Activated naive CD8-positive, alpha-beta T cell treated with anti-CD3 and anti-CD28 coated beads for 36 hours (primary cell): ENCODE data around the gene PSD4. TPM values are rescaled to one million over a fixed set of nuclear protein-coding genes. Genes with fewer than 3 reads are reported as not detected.

Experiments used
- DNase-seq: peaks from one replicate; pipeline ENCODE4 v3.0.0; 2021
- H3K27ac Mint-ChIP-seq: one replicate; pipeline ENCODE4 v1.8.0; 2022; ENCODE audit warnings: mild to moderate bottlenecking, moderate library complexity, mixed read lengths
- H3K27me3 Mint-ChIP-seq: one replicate; pipeline ENCODE4 v1.8.0; 2022; ENCODE audit warnings: mild to moderate bottlenecking, mixed read lengths
- H3K36me3 Mint-ChIP-seq: one replicate; pipeline ENCODE4 v1.8.0; 2021; ENCODE audit warnings: mild to moderate bottlenecking, mixed read lengths
- H3K4me1 Mint-ChIP-seq: one replicate; pipeline ENCODE4 v1.8.0; 2021; ENCODE audit warnings: mixed read lengths
- H3K4me3 Mint-ChIP-seq: one replicate; pipeline ENCODE4 v1.8.0; 2022; ENCODE audit warnings: mild to moderate bottlenecking, moderate library complexity, mixed read lengths
- H3K9me3 Mint-ChIP-seq: one replicate; pipeline ENCODE4 v1.8.0; 2022; ENCODE audit warnings: mixed read lengths
- total RNA-seq, 2 experiments: library from RNA; stranded (reverse); gene quantifications; one replicate each; pipeline ENCODE4 v1.2.3, GENCODE V29; 2021

Gene PSD4
- total RNA-seq, 2 experiments from 2014 or later, result 194 to 198 TPM

DNA sequence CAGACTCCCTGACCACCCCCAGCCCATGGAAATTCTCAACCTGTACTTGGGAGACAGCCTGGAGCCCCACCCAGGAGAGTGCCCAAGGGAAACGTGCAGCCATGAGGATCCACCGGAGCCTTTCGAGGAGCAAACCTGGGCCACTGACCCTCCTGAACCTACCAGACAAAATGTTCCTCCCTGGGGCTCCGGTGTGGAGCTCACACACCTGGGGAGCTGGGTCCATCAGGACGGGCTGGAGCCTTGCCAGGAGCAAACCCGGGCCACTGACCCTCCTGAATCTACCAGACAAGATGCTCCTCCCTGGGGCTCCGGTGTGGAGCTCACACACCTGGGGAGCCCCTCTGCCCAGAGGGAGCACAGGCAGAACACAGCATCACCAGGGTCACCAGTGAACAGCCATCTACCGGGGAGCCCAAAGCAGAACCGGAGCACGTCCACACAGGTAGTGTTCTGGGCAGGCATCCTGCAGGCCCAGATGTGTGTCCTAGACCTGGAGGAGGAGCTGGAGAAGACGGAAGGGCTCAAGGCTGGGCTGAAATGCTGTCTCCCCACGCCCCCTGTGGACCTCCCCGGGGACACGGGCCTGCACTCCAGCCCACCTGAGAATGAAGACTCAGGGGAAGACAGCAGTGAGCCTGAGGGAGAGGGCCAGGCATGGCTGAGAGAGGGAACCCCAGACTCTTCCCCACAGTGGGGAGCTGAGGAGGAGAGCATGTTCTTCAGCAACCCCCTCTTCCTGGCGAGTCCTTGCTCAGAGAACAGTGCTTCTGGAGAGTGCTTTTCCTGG is 8.9 kb downstream of the PSD4 start:
- Mint-ChIP-seq H3K4me3 (no peak overlapping the region), H3K27me3 (no peaks in the 10 kb centered on the region), H3K4me1 (peaks cover 79% of the 10 kb centered on the region), H3K36me3 (peaks cover 53% of the 10 kb centered on the region), H3K9me3 (no peaks in the 10 kb centered on the region), H3K27ac (peak overlapping the region; percentile 31)
- DNase-seq, result no peak

DNA sequence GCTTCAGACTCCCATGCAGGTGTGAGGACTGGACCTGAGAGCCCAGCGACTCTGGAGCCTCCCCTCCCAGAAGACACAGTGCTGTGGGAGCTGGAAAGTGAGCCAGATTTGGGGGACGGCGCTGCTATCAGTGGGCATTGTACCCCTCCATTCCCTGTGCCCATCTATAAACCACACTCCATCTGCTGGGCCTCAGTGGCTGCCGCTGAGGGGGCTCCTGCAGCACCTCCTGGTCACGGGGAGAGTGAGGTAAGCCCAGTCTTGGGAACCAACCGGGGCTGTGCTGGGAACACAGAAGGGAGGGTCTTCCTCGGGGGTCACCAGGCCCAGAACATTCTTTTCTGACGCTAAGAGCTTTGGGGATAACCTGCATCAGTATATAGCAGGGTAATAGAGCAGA is 9.5 kb downstream of the PSD4 start:
- H3K27me3 Mint-ChIP-seq, result no peaks in the 10 kb centered on the region
- H3K4me3 Mint-ChIP-seq, result no peak overlapping the region
- no peak overlapping the region for H3K27ac Mint-ChIP-seq
- H3K4me1 Mint-ChIP-seq, result peaks cover 78% of the 10 kb centered on the region
- DNase-seq, result no peak
- H3K9me3 Mint-ChIP-seq, result no peaks in the 10 kb centered on the region
- peaks cover 50% of the 10 kb centered on the region for H3K36me3 Mint-ChIP-seq

DNA sequence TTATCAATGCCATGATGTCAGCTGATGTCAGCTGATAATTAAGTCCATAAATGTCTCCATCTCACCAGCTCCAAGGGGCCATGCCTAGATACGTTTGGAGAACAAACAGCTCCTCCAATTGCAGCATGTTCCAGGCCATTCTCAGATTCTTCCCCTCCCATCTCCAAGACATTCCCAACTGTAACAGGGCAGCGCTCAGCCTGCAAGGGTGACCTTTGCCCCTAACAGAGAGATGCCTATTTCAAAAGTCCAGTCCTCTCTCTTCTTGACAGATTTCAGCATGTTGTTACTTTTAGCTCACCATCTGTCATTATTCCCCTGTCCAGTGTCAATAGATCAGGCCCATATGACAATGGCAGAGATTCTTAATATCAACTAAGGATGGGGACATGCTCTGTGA is 9.9 kb downstream of the PSD4 start:
- Mint-ChIP-seq H3K27ac (no peak overlapping the region), H3K27me3 (no peaks in the 10 kb centered on the region), H3K4me1 (peaks cover 74% of the 10 kb centered on the region), H3K36me3 (peaks cover 46% of the 10 kb centered on the region), H3K9me3 (no peaks in the 10 kb centered on the region), H3K4me3 (no peak overlapping the region)
- DNase-seq, result no peak

- peak overlapping the region; percentile 79 for H3K27ac Mint-ChIP-seq
- H3K36me3 Mint-ChIP-seq, result peaks cover 40% of the 10 kb centered on the region
- H3K4me3 Mint-ChIP-seq, result no peak overlapping the region
- no peak for DNase-seq
- no peaks in the 10 kb centered on the region for H3K9me3 Mint-ChIP-seq
- no peaks in the 10 kb centered on the region for H3K27me3 Mint-ChIP-seq
- peaks cover 72% of the 10 kb centered on the region for H3K4me1 Mint-ChIP-seq
Observed at GRCh38 chr2:113184531-113185230, 10.9 kb downstream of the PSD4 start.

- Mint-ChIP-seq H3K27me3 (no peaks in the 10 kb centered on the region), H3K36me3 (peaks cover 41% of the 10 kb centered on the region), H3K4me3 (peak overlapping the region; percentile 26), H3K27ac (peak overlapping the region; percentile 79), H3K4me1 (peaks cover 66% of the 10 kb centered on the region), H3K9me3 (no peaks in the 10 kb centered on the region)
- DNase-seq, result no peak
Observed at GRCh38 chr2:113185664-113186432, 12.1 kb downstream of the PSD4 start.

DNA sequence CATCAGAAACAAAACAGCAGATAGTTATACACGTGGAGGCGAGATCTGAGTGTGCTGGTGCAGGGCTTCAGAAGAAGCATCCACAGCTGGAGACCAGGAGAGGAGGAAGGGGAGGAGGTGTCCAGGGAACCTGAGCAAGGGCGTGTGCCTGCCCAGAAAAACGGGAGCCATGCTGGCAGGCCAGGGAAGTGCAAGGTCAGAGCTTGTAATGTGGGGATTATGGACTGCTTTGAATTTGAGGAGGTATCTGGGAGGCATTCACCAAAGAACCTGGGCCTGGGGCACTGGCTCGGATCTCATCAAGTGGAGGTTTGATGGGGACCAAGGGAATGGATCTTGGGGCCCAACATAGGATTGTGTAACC is 12.6 kb downstream of the PSD4 start:
- DNase-seq, result no peak
- H3K4me3 Mint-ChIP-seq, result no peak overlapping the region
- H3K36me3 Mint-ChIP-seq, result peaks cover 41% of the 10 kb centered on the region

GRCh38 chr2:113187771-113188170 is 14.0 kb downstream of the PSD4 start:
- Mint-ChIP-seq H3K4me1 (peaks cover 49% of the 10 kb centered on the region), H3K36me3 (peaks cover 36% of the 10 kb centered on the region), H3K27me3 (no peaks in the 10 kb centered on the region), H3K9me3 (no peaks in the 10 kb centered on the region), H3K27ac (peak overlapping the region; percentile 60), H3K4me3 (no peak overlapping the region)
- no peak for DNase-seq

More for the DNA sequence above, 12.6 kb downstream of the PSD4 start:
- H3K4me1 Mint-ChIP-seq, result peaks cover 60% of the 10 kb centered on the region
- H3K27ac Mint-ChIP-seq, result peak overlapping the region; percentile 79
- H3K27me3 Mint-ChIP-seq, result no peaks in the 10 kb centered on the region
- H3K9me3 Mint-ChIP-seq, result no peaks in the 10 kb centered on the region

- Mint-ChIP-seq H3K9me3 (no peaks in the 10 kb centered on the region), H3K4me1 (peaks cover 45% of the 10 kb centered on the region), H3K27ac (no peak overlapping the region), H3K4me3 (no peak overlapping the region), H3K36me3 (peaks cover 38% of the 10 kb centered on the region), H3K27me3 (no peaks in the 10 kb centered on the region)
- no peak for DNase-seq
Observed at GRCh38 chr2:113190871-113191270, 17.1 kb downstream of the PSD4 start.

DNA sequence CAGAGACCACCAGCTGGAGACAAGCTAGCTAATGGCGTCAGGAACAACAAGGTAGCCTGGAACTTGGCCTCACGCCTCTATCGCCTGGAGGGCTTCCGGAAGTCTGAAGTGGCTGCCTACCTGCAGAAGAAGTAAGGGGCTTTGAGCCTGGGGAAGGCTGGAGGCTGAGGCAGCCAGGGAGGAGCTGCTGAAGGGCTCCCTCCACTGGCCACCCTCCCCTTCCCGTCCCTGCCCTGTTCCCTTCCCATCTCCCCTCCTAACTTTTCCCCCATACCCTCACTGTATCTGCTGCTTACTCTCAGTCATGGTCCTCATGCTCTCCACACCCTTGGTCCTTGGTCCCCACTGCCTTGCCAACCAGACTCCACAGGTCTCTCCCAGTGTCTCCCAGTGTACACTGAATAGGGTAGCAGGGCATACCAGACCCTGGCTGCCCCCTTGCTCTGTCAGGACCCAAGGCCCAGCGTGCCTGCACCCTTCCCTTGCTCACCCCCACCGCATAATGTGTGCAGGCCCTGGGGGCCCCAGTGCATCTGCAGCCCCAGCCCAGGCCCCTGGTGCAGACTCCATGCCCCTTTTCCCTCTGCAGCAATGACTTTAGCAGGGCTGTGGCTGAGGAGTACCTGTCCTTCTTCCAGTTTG is 18.8 kb downstream of the PSD4 start:
- Mint-ChIP-seq H3K9me3 (no peaks in the 10 kb centered on the region), H3K4me1 (peaks cover 39% of the 10 kb centered on the region), H3K36me3 (peaks cover 43% of the 10 kb centered on the region), H3K27me3 (no peaks in the 10 kb centered on the region), H3K27ac (no peak overlapping the region), H3K4me3 (no peak overlapping the region)
- no peak for DNase-seq

- Mint-ChIP-seq H3K36me3 (peaks cover 36% of the 10 kb centered on the region), H3K4me1 (peaks cover 27% of the 10 kb centered on the region), H3K9me3 (no peaks in the 10 kb centered on the region), H3K4me3 (no peak overlapping the region), H3K27ac (peak overlapping the region; percentile 59), H3K27me3 (no peaks in the 10 kb centered on the region)
- no peak for DNase-seq
Observed at GRCh38 chr2:113195923-113196501, 22.2 kb downstream of the PSD4 start.

- Mint-ChIP-seq H3K9me3 (no peaks in the 10 kb centered on the region), H3K27ac (peak overlapping the region; percentile 59), H3K4me3 (no peak overlapping the region), H3K4me1 (peaks cover 27% of the 10 kb centered on the region), H3K27me3 (no peaks in the 10 kb centered on the region), H3K36me3 (peaks cover 36% of the 10 kb centered on the region)
- no peak for DNase-seq
Observed at GRCh38 chr2:113196839-113197238, 23.1 kb downstream of the PSD4 start.

GRCh38 chr2:113197347-113198047 is 23.7 kb downstream of the PSD4 start:
- no peak for DNase-seq
- H3K4me1 Mint-ChIP-seq, result peaks cover 27% of the 10 kb centered on the region
- no peaks in the 10 kb centered on the region for H3K27me3 Mint-ChIP-seq
- H3K36me3 Mint-ChIP-seq, result peaks cover 36% of the 10 kb centered on the region
- no peaks in the 10 kb centered on the region for H3K9me3 Mint-ChIP-seq
- H3K4me3 Mint-ChIP-seq, result no peak overlapping the region
- peak overlapping the region; percentile 59 for H3K27ac Mint-ChIP-seq

DNA sequence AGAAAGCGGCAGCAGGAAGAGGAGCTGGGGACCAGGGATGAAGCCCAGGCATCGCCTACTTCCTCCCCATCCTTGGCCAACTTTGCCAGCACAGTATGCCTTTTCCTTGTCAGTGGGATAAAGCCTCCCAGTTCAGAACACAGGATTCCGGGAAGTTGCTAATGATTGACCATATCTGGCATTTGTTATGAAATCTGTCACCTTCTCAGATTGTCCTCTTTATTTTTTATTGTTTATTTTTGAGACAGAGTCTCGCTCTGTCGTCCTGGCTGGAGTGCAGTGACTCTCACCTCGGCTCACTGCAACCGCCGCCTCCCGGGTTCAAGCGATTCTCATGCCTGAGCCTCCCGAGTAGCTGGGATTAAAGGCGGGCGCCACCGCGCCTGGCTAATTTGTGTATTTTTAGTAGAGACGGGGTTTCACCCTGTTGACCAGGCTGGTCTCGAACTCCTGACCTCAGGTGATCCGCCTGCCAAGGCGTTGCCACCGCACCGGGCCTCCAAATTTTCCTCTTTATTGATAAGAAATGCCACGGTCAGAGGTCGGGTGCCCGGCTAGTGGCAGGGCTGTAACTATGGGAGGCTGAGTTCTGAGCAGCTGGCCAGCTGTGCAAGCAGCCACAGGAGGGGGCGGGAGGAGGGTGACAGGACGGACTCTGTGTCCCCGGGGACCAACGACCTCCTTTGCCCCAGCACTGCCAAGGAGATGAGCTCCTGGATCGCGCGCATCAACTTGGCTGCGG is 24.4 kb downstream of the PSD4 start:
- H3K4me1 Mint-ChIP-seq, result peaks cover 27% of the 10 kb centered on the region
- peaks cover 35% of the 10 kb centered on the region for H3K36me3 Mint-ChIP-seq
- DNase-seq, result no peak
- no peaks in the 10 kb centered on the region for H3K27me3 Mint-ChIP-seq
- H3K9me3 Mint-ChIP-seq, result no peaks in the 10 kb centered on the region
- no peak overlapping the region for H3K4me3 Mint-ChIP-seq
- peak overlapping the region; percentile 34 for H3K27ac Mint-ChIP-seq
